HG03469 (cell line): ENCODE measurements around the gene EFNA3.

Source experiments
- ATAC-seq: cut with Tn5 transposase; IDR thresholded peaks from one replicate; pipeline ENCODE4 v1.9.1; 2021; ENCODE audit warnings: mild to moderate bottlenecking, moderate library complexity, moderate number of reproducible peaks; ENCODE audit not compliant: unreplicated experiment

Gene EFNA3

GRCh38 chr1:155064832-155065429 is 13.7 kb upstream of the EFNA3 start:
- no peak for ATAC-seq

- ATAC-seq: no peak
These were observed 11.9 kb upstream of the EFNA3 start for GRCh38 chr1:155066777-155067176.

GRCh38 chr1:155068599-155068998 is 10.0 kb upstream of the EFNA3 start:
- ATAC-seq: no peak

GRCh38 chr1:155069551-155070157 is 9.0 kb upstream of the EFNA3 start:
- no peak for ATAC-seq

- ATAC-seq: no peak
These were observed 8.4 kb upstream of the EFNA3 start for GRCh38 chr1:155070158-155070621.

GRCh38 chr1:155070721-155071569 is 7.7 kb upstream of the EFNA3 start:
- ATAC-seq: peak; percentile 44

- no peak for ATAC-seq
These were observed 6.9 kb upstream of the EFNA3 start for GRCh38 chr1:155071701-155072100.

- ATAC-seq: no peak
These were observed 5.9 kb upstream of the EFNA3 start for GRCh38 chr1:155072531-155073289.

- ATAC-seq: no peak
These were observed 5.0 kb upstream of the EFNA3 start for GRCh38 chr1:155073377-155074242.

GRCh38 chr1:155075535-155075934 is 3.1 kb upstream of the EFNA3 start:
- ATAC-seq: no peak

- ATAC-seq: no peak
These were observed 2.3 kb upstream of the EFNA3 start for GRCh38 chr1:155076371-155076770.

GRCh38 chr1:155077346-155077745 is 1.3 kb upstream of the EFNA3 start:
- no peak for ATAC-seq

GRCh38 chr1:155077758-155078445 is 735 bp upstream of the EFNA3 start:
- no peak for ATAC-seq

GRCh38 chr1:155079210-155079486 is 511 bp downstream of the EFNA3 start:
- no peak for ATAC-seq

GRCh38 chr1:155079487-155080311 is 1.1 kb downstream of the EFNA3 start:
- no peak for ATAC-seq

- ATAC-seq: no peak
These were observed 1.9 kb downstream of the EFNA3 start for GRCh38 chr1:155080312-155081228.

- ATAC-seq: no peak
These were observed 3.0 kb downstream of the EFNA3 start for GRCh38 chr1:155081472-155082300.
